Measurements from ENCODE around the gene NR2C2AP. TPM values are rescaled to one million over a fixed set of nuclear protein-coding genes. Genes with fewer than 3 reads are reported as not detected.

Gene NR2C2AP
- total and polyA plus RNA-seq, 7 donors, result 8.3 to 25.3 (median 14.4) TPM

DNA sequence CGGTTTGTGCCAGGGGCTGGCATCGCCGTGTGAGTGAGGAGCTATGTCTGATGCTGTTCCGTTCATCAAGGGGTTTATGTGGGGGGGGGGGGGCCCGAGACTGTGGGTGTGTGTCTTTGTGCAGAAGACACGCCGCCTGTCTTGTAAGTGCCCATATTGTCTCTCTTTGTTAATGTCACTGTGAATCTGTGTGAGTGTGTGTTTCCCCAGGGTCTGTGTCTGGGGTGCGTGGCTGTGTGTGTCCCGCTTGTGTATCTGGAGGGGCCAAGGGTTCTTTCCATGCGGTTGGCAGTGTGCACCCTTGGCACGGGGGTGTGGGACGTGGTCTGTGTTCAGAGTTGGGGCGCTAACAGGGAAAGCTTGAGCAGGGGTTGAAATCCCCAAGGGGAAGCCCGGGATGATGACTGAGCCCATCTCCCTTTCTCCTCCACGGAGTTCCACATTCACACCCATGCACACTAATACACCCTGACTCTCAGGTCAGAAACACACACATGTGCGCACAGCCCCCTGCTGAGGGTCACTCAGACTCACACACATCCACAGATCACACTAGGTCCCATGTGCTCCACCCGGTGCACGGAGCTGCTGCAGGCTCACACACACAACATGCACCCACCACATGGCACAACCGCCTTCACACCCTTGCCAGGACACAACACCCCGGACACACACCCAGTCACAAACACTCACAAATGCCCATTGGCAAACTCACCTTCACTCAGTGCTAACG, 10.4 kb upstream of the NR2C2AP start:
- no peak for DNase-seq
- Histone ChIP-seq H3K27me3 (peaks cover 12 to 77% (median 43%) of the 10 kb centered on the region in 3 donors), H3K4me3 (no peak overlapping the region), H3K27ac (no peak overlapping the region), H3K36me3 (no peaks in the 10 kb centered on the region), H3K4me1 (no peaks in the 10 kb centered on the region), H3K9me3 (no peaks in the 10 kb centered on the region)
- intact Hi-C loops (cut with DNase I), result no loop called here
- WGBS, 2 donors, result 44 to 51% methylated on average over 21 of the region's 21 CpGs
- TF ChIP-seq POLR2A (IDR thresholded peaks at IDR 0.05) (no peak), POLR2AphosphoS5 (IDR thresholded peaks at IDR 0.05) (no peak), EP300 (IDR thresholded peaks at IDR 0.05) (no peak)
- TF ChIP-seq, protein P1, sequence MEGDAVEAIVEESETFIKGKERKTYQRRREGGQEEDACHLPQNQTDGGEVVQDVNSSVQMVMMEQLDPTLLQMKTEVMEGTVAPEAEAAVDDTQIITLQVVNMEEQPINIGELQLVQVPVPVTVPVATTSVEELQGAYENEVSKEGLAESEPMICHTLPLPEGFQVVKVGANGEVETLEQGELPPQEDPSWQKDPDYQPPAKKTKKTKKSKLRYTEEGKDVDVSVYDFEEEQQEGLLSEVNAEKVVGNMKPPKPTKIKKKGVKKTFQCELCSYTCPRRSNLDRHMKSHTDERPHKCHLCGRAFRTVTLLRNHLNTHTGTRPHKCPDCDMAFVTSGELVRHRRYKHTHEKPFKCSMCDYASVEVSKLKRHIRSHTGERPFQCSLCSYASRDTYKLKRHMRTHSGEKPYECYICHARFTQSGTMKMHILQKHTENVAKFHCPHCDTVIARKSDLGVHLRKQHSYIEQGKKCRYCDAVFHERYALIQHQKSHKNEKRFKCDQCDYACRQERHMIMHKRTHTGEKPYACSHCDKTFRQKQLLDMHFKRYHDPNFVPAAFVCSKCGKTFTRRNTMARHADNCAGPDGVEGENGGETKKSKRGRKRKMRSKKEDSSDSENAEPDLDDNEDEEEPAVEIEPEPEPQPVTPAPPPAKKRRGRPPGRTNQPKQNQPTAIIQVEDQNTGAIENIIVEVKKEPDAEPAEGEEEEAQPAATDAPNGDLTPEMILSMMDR (IDR thresholded peaks at IDR 0.05), result no peak

DNA sequence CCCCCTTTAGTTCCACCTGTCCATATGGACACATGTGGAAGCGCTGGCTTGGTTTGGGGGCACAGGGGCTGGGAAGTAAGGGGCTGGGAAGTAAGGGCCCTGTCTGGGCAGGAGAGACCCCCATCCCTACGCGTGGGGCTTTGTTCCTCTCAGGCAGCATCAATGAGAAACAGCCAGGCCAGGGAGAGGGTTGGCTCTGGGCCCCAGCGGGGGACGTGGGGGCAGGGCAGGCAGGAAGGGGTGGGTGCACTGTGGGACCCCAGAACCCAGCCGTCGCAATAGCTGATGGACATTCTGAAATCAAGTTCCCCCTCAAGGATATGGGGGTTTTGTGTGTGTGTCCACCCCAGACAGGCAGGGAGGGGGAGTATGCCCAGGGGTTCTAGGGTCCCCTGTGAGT, 9.7 kb upstream of the NR2C2AP start:
- Histone ChIP-seq H3K27me3 (peaks cover 14 to 84% (median 43%) of the 10 kb centered on the region in 3 donors), H3K36me3 (no peaks in the 10 kb centered on the region), H3K27ac (no peak overlapping the region), H3K4me1 (no peaks in the 10 kb centered on the region), H3K9me3 (no peaks in the 10 kb centered on the region), H3K4me3 (no peak overlapping the region)
- WGBS, 2 donors, result 15 to 19% methylated on average over 7 of the region's 7 CpGs
- intact Hi-C loops (cut with DNase I), result no loop called here
- no peak for DNase-seq
- TF ChIP-seq EP300 (IDR thresholded peaks at IDR 0.05), result no peak

DNA sequence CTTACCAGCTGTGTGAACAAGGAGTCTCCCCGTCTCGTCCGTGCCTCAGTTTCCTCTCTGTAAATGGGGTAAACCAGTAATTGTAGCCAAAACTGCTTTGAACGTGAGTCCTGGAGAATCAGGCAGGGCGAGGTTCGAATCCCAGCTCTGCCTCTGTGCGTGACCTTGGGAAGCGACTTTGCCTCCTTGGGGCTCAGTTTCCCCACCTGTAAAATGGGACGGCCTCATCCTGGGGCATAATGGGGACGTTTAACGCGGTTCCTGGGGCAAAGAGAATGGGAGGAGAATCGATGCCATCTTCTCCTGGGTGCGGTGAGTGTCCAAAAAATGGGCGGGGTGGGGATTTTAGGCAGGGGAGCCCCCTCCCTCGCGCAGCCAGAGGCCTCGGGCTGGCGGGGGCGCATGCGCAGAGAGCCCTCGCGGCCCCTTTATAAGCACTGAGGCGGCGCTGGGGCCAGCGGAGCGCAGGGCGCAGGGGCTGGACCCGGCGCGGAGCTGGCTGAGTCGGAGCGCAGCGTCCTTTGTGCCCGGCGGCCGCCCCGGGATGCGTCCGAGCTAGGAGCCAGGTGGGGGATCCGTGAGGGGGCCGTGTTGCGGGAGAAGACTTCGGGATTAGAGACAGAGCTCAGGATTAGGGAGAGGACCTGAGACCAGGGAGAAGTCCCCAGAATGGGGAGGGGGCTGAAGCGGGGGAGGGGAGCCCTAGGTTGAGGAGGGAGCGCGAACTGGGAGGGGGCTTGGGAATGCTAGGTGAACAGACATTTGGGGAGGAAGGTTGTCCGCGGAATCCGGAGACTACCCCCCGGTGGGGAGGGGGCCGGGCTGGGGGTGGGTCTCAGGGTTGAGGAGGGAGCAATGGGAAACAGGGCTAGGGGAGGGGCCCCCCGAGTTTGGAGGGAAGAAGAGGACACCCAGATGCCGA, 8.5 kb upstream of the NR2C2AP start, which contains the start of gene NCAN:
TSS of gene NCAN (plus strand) at position 460 of the 922 bp plus-strand sequence. CDS start 4,996 bp downstream, outside the sequence.
- 10 to 17% methylated on average over 54 of the region's 54 CpGs for WGBS, 2 donors
- intact Hi-C loops (cut with DNase I), result no loop called here
- Histone ChIP-seq H3K9me3 (no peaks in the 10 kb centered on the region), H3K27me3 (peaks cover 14 to 92% (median 43%) of the 10 kb centered on the region in 3 donors), H3K36me3 (no peaks in the 10 kb centered on the region), H3K27ac (no peak within 1 kb of the TSS), H3K4me3 (no peak within 1 kb of the TSS), H3K4me1 (no peaks in the 10 kb centered on the region)
- no peak for DNase-seq
- no peak for TF ChIP-seq POLR2A (IDR thresholded peaks at IDR 0.05)
- TF ChIP-seq, protein P1 (IDR thresholded peaks at IDR 0.05), result no peak
- no peak for TF ChIP-seq EP300 (IDR thresholded peaks at IDR 0.05)
- no peak for TF ChIP-seq POLR2AphosphoS5 (IDR thresholded peaks at IDR 0.05)

DNA sequence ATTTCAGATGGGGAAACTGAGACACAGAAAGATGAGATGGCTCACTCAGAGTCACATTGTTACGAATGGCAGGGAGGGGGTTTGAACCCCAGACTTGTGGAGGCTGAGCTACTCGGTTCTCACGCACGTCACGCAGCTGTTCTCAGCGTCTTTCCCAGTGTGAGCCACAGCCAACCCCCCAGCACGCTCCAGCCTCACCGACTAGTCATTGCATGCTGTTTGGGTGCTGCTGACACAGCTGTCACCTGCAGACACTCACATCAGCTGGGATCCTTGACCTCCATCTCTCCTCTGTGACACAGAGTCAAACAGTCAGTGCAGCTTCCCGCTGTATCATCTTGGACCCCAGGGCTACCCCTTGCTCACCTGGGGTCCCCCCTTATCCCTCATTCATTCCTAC, 6.2 kb upstream of the NR2C2AP start:
- Histone ChIP-seq H3K27me3 (peaks cover 14 to 70% (median 31%) of the 10 kb centered on the region in 3 donors), H3K36me3 (no peaks in the 10 kb centered on the region), H3K4me1 (no peaks in the 10 kb centered on the region), H3K9me3 (no peaks in the 10 kb centered on the region), H3K4me3 (no peak overlapping the region), H3K27ac (no peak overlapping the region)
- TF ChIP-seq, protein P1 (IDR thresholded peaks at IDR 0.05), result no peak
- TF ChIP-seq EP300 (IDR thresholded peaks at IDR 0.05) (no peak), POLR2AphosphoS5 (IDR thresholded peaks at IDR 0.05) (no peak), POLR2A (IDR thresholded peaks at IDR 0.05) (no peak)
- DNase-seq, result no peak
- 67 to 71% methylated on average over 9 of the region's 9 CpGs for WGBS, 2 donors
- intact Hi-C loops (cut with DNase I), result no loop called here

Measured in sigmoid colon (tissue), 7 donors.